H1 (cell line): ENCODE data around the gene MIEF2. TPM values are rescaled to one million over a fixed set of nuclear protein-coding genes. Genes with fewer than 3 reads are reported as not detected.
"Not testable (repeated sequence)": the region's sequence is repeated elsewhere in the genome, so short reads cannot be mapped to it uniquely, and the experiment has no call there.

Source experiments
- CTCF ChIA-PET: fragments of 300-600 bp; sonication (Branson Sonifier 250); formaldehyde crosslinking; loops from one replicate; lab custom pipeline; 2021; ENCODE audit not compliant: partially characterized antibody; lab: Charles Lee
- POLR2A ChIA-PET: fragments of 300-600 bp; sonication (Branson Sonifier 250); formaldehyde crosslinking; loops from one replicate; lab custom pipeline; 2021; ENCODE audit warnings: inconsistent platforms; ENCODE audit not compliant: partially characterized antibody; lab: Charles Lee
- DNase-seq, 2 experiments: peaks; one replicate each; pipeline versions ENCODE4 v3.0.0 to v3.0.0-alpha.2; 2010 to 2022; ENCODE audit warnings: low spot score in 2 of 2, low read depth in 1 of 2, mixed read lengths in 1 of 2
- FAIRE-seq: peaks from 2 replicates; lab custom pipeline; 2011; peaks lifted over from hg19 to GRCh38; lab: Jason Lieb, UNC
- H2AFZ ChIP-seq: 2 replicates; pipeline ENCODE4 v1.8.1; 2012; ENCODE audit warnings: low read length, inconsistent platforms
- H2AK5ac ChIP-seq: 2 replicates; pipeline ENCODE4 v1.6.1; 2013; ENCODE audit warnings: low read depth, low read length
- H2BK120ac ChIP-seq: replicated peaks from 2 replicates; pipeline ENCODE3; 2013; ENCODE audit warnings: low read depth, low read length, inconsistent platforms
- H2BK12ac ChIP-seq: 2 replicates; pipeline ENCODE4 v1.6.1; 2013; ENCODE audit warnings: low read depth, low read length
- H2BK15ac ChIP-seq: 2 replicates; pipeline ENCODE4 v1.6.1; 2013; ENCODE audit warnings: low read length
- H2BK20ac ChIP-seq: 2 replicates; pipeline ENCODE4 v1.6.1; 2013; ENCODE audit warnings: low read length
- H2BK5ac ChIP-seq: 2 replicates; pipeline ENCODE4 v1.6.1; 2013; ENCODE audit warnings: low read depth, low read length
- H3K14ac ChIP-seq: 2 replicates; pipeline ENCODE4 v1.6.1; 2013; ENCODE audit warnings: inconsistent platforms; ENCODE audit not compliant: insufficient read length
- H3K18ac ChIP-seq: 2 replicates; pipeline ENCODE4 v1.6.1; 2013; ENCODE audit warnings: low read length; ENCODE audit errors: extremely low read depth
- H3K23ac ChIP-seq: 2 replicates; pipeline ENCODE4 v1.6.1; 2013; ENCODE audit warnings: inconsistent platforms; ENCODE audit not compliant: insufficient read length
- H3K23me2 ChIP-seq: 2 replicates; pipeline ENCODE4 v1.6.1; 2013; ENCODE audit warnings: low read depth, low read length
- H3K27ac ChIP-seq: 2 replicates; pipeline ENCODE4 v1.6.1; 2011; ENCODE audit warnings: low read depth, low read length, inconsistent platforms
- H3K27me3 ChIP-seq, 4 experiments: replicated peaks in 1 of 4; 1 replicate in 1 of 4; 2 replicates in 3 of 4; pipeline versions ENCODE4 v1.6.1 to v1.8.1; 2011 to 2013; ENCODE audit warnings: low read length in 3 of 4, mild to moderate bottlenecking in 3 of 4, inconsistent platforms in 2 of 4, mixed read lengths in 2 of 4, moderate library complexity in 1 of 4; ENCODE audit not compliant: control insufficient read depth in 3 of 4, insufficient read depth in 3 of 4; ENCODE audit errors: extremely low read depth in 1 of 4
- H3K36me3 ChIP-seq, 4 experiments: 2 replicates each; pipeline versions ENCODE4 v1.6.1 to v1.8.1; 2011 to 2013; ENCODE audit warnings: mild to moderate bottlenecking in 4 of 4, low read length in 3 of 4, moderate library complexity in 2 of 4, control low read depth in 1 of 4, inconsistent platforms in 1 of 4; ENCODE audit not compliant: insufficient read depth in 4 of 4, control insufficient read depth in 2 of 4
- H3K4ac ChIP-seq: replicated peaks from 2 replicates; pipeline ENCODE3; 2013; ENCODE audit warnings: low read length, low read depth, mixed read lengths, inconsistent platforms; ENCODE audit not compliant: insufficient read length
- H3K4me1 ChIP-seq, 4 experiments: replicated peaks in 1 of 4; 1 replicate in 1 of 4; 2 replicates in 3 of 4; pipeline versions ENCODE4 v1.6.1 to v1.8.1; 2011 to 2013; ENCODE audit warnings: low read length in 3 of 4, inconsistent platforms in 2 of 4, mixed read lengths in 1 of 4; ENCODE audit not compliant: insufficient read depth in 4 of 4, control insufficient read depth in 3 of 4
- H3K4me2 ChIP-seq, 2 experiments: 2 replicates each; pipeline versions ENCODE4 v1.6.1 to v1.8.1; 2011 to 2013; ENCODE audit warnings: low read depth in 2 of 2, low read length in 2 of 2, control low read depth in 1 of 2, inconsistent platforms in 1 of 2, mild to moderate bottlenecking in 1 of 2; ENCODE audit not compliant: insufficient read depth in 1 of 2
- H3K4me3 ChIP-seq, 4 experiments: fragments of 200-600, 300-600 bp in 1 of 4; sonication (generic), shearing (Covaris generic), sonication (Bioruptor Twin) in 1 of 4; 2 replicates each; pipeline versions ENCODE4 v1.5.1 to v1.8.1; 2011 to 2016; ENCODE audit warnings: low read length in 4 of 4, low read depth in 3 of 4, control low read depth in 2 of 4, inconsistent platforms in 2 of 4, mild to moderate bottlenecking in 2 of 4, mixed read lengths in 1 of 4, moderate library complexity in 1 of 4; ENCODE audit not compliant: insufficient read depth in 2 of 4; ENCODE audit errors: extremely low read depth in 1 of 4
- H3K56ac ChIP-seq: replicated peaks from 2 replicates; pipeline ENCODE3; 2013; ENCODE audit warnings: low read depth, mild to moderate bottlenecking, mixed read lengths, low read length, inconsistent platforms; ENCODE audit not compliant: insufficient read length
- H3K79me1 ChIP-seq: 2 replicates; pipeline ENCODE4 v1.6.1; 2013; ENCODE audit warnings: low read depth, low read length, control low read depth
- H3K79me2 ChIP-seq, 2 experiments: 2 replicates each; pipeline versions ENCODE4 v1.6.1 to v1.8.1; 2012 to 2013; ENCODE audit warnings: low read length in 2 of 2, mild to moderate bottlenecking in 2 of 2, inconsistent platforms in 1 of 2; ENCODE audit not compliant: insufficient read depth in 2 of 2, control insufficient read depth in 1 of 2
- H3K9ac ChIP-seq, 4 experiments: replicated peaks in 1 of 4; 1 replicate in 1 of 4; 2 replicates in 3 of 4; pipeline versions ENCODE4 v1.6.1 to v1.8.1; 2011 to 2013; ENCODE audit warnings: low read depth in 3 of 4, low read length in 3 of 4, control low read depth in 2 of 4, mild to moderate bottlenecking in 2 of 4, moderate library complexity in 2 of 4, inconsistent platforms in 1 of 4; ENCODE audit errors: extremely low read depth in 1 of 4
- H3K9me3 ChIP-seq, 2 experiments: 2 replicates each; pipeline versions ENCODE4 v1.6.1 to v1.8.1; 2012 to 2013; ENCODE audit warnings: mild to moderate bottlenecking in 2 of 2, moderate library complexity in 2 of 2, control low read depth in 1 of 2, inconsistent platforms in 1 of 2, low read depth in 1 of 2, low read length in 1 of 2, mixed read lengths in 1 of 2; ENCODE audit not compliant: insufficient read depth in 2 of 2
- H4K20me1 ChIP-seq, 2 experiments: replicated peaks in 1 of 2; 2 replicates each; pipeline versions ENCODE3 to v1.8.1; 2011 to 2013; ENCODE audit warnings: inconsistent platforms in 2 of 2, low read length in 2 of 2, mild to moderate bottlenecking in 1 of 2; ENCODE audit not compliant: insufficient read depth in 2 of 2, control insufficient read depth in 1 of 2
- H4K5ac ChIP-seq: 2 replicates; pipeline ENCODE4 v1.6.1; 2013; ENCODE audit warnings: low read length, low read depth, mixed read lengths, inconsistent platforms; ENCODE audit not compliant: insufficient read length
- H4K8ac ChIP-seq: 2 replicates; pipeline ENCODE4 v1.8.0; 2013; ENCODE audit warnings: mild to moderate bottlenecking, moderate library complexity, low read length, inconsistent platforms; ENCODE audit not compliant: insufficient read depth; ENCODE audit errors: extremely low read depth
- H4K91ac ChIP-seq: replicated peaks from 2 replicates; pipeline ENCODE3; 2013; ENCODE audit warnings: low read length, mixed read lengths, inconsistent platforms; ENCODE audit not compliant: insufficient read length
- WGBS, 2 experiments: shearing (Covaris generic) in 1 of 2; methylation state at CpG; one replicate each; pipeline versions ENCODE4 v1.1.6 to v1.1.7; 2013 to 2015; ENCODE audit warnings: low lambda C conversion rate in 2 of 2, mixed read lengths in 2 of 2, inconsistent platforms in 1 of 2, low coverage in 1 of 2, missing lambda C conversion rate in 1 of 2; ENCODE audit not compliant: insufficient replicate concordance in 2 of 2, insufficient coverage in 1 of 2, insufficient read length in 1 of 2; ENCODE audit errors: extremely low coverage in 1 of 2, missing lambda C conversion rate in 1 of 2; 5-methylcytosine and 5-hydroxymethylcytosine counted together
- polyA plus RNA-seq, 7 experiments: library from polyadenylated mRNA; depleted of rRNA in 3 of 7; stranded (reverse) in 5 of 7; unstranded in 2 of 7; fragments of >200 nt in 5 of 7; fragments of 200-250 nt in 2 of 7; gene quantifications; 1 replicate in 5 of 7; 2 replicates in 1 of 7; 4 replicates in 1 of 7; pipeline versions ENCODE4 v1.2.1 to v1.2.3, GENCODE V29; 2011 to 2013; ENCODE audit warnings: missing spikeins in 2 of 7, mixed read lengths in 2 of 7
- total RNA-seq: library from RNA; stranded (reverse); fragmentation: NEBNext Ultra II Directional; extraction: Animal tissue kit (Norgen Biotek cat#: 25700); gene quantifications from 2 replicates; pipeline ENCODE4 v1.2.1, GENCODE V29; 2021

MIEF2 gene
- total and polyA plus RNA-seq, 2 of the 8 experiments (the other 6 are each of a cell fraction or from before 2014, with no cell fraction given), result 9.9 to 24.9 TPM

- H2BK20ac ChIP-seq, FAIRE-seq, H2BK120ac ChIP-seq, DNase-seq, H3K36me3 ChIP-seq, H2BK5ac ChIP-seq, H4K91ac ChIP-seq, H3K4me2 ChIP-seq, H3K9me3 ChIP-seq, H3K4ac ChIP-seq, H3K79me2 ChIP-seq, H4K8ac ChIP-seq, H3K27me3 ChIP-seq, H3K14ac ChIP-seq, H3K23me2 ChIP-seq, H4K20me1 ChIP-seq, H3K9ac ChIP-seq, H3K79me1 ChIP-seq, H2BK15ac ChIP-seq, H3K4me1 ChIP-seq, H3K18ac ChIP-seq, H3K23ac ChIP-seq, H2BK12ac ChIP-seq, H2AFZ ChIP-seq, H3K4me3 ChIP-seq, H3K27ac ChIP-seq, H4K5ac ChIP-seq, H2AK5ac ChIP-seq, H3K56ac ChIP-seq: not testable (repeated sequence)
- WGBS, 2 experiments, result 91% methylated on average over 11 of the region's 11 CpGs; no CpG with 5 or more reads in 1 of the 2 experiments
- CTCF ChIA-PET, result interaction anchor here (0.6 to 11.4 kb wide), 23 partner anchors 8 to 106 kb away, joined by 3 to 76 read pairs (median 6); partner anchors contain the start of genes LLGL1 and TOP3A
- POLR2A ChIA-PET, result interaction anchor here (1.0 to 2.0 kb wide), 5 partner anchors 26 to 115 kb away, joined by 3 to 8 read pairs (median 5); partner anchors contain the start of genes ALKBH5 and MIEF2
These were observed 43.6 kb upstream of the MIEF2 start for GRCh38 chr17:18216906-18217305.
